Gastrocnemius medialis (tissue), 4 donors: ENCODE data around the gene IFI27L2.

Source experiments
- CTCF ChIP-seq, 5 experiments: fragments of 450-650 bp in 3 of 5; fragments of 200-600 bp in 2 of 5; sonication (generic) in 2 of 5; IDR thresholded peaks in 4 of 5; conservative IDR thresholded peaks in 1 of 5; 1 replicate in 4 of 5; 2 replicates in 1 of 5; pipeline ENCODE4 v1.5.1; 2016 to 2019; ENCODE audit warnings: antibody characterized with exemption in 5 of 5, mild to moderate bottlenecking in 3 of 5, moderate library complexity in 3 of 5
- POLR2A ChIP-seq, 2 donors: fragments of 450-650 bp; IDR thresholded peaks; one replicate each; pipeline ENCODE4 v1.6.1; 2017; ENCODE audit warnings: antibody characterized with exemption in 2 of 2, mild to moderate bottlenecking in 2 of 2, moderate library complexity in 2 of 2

- TF ChIP-seq CTCF (IDR thresholded peaks at IDR 0.05 in 4 of 5, conservative IDR thresholded peaks at IDR 0.05 in 1 of 5) (no peak), POLR2A (IDR thresholded peaks at IDR 0.05) (no peak)
These were observed 31.7 kb upstream of the IFI27L2 start for GRCh38 chr14:94161058-94161457.
